SK-N-SH treated with all-trans-retinoic acid at 6 μM for 48 hours (cell line): ENCODE data around the gene TAOK2.

Experiments
- ATAC-seq: fragments of 200-7000 bp; cut with Tn5 transposase; 3 replicates; pipeline ENCODE4 v1.9.1; 2020; ENCODE audit warnings: mild to moderate bottlenecking, moderate library complexity
- ARNTL ChIP-seq: fragments of 450-650 bp; formaldehyde crosslinking; IDR thresholded peaks from 2 replicates; pipeline ENCODE4 v1.5.0; 2020; ENCODE audit warnings: low read depth, mild to moderate bottlenecking, moderate library complexity, borderline replicate concordance
- BACH2 ChIP-seq: fragments of 250-450 bp; sonication (Bioruptor Pico); IDR thresholded peaks from 2 replicates; pipeline ENCODE4 v1.9.0; 2021; ENCODE audit warnings: mild to moderate bottlenecking, borderline replicate concordance
- CSDC2 ChIP-seq: fragments of 250-450 bp; sonication (Bioruptor Pico); IDR thresholded peaks from 2 replicates; pipeline ENCODE4 v1.5.0; 2020; ENCODE audit warnings: mild to moderate bottlenecking, moderate library complexity
- ESRRG ChIP-seq: fragments of 250-450 bp; sonication (Bioruptor Pico); IDR thresholded peaks from 2 replicates; pipeline ENCODE4 v1.6.1; 2021; ENCODE audit warnings: mild to moderate bottlenecking
- GLIS3 ChIP-seq: fragments of 250-450 bp; sonication (Bioruptor Pico); IDR thresholded peaks from 2 replicates; pipeline ENCODE4 v1.5.0; 2020; ENCODE audit warnings: mild to moderate bottlenecking, moderate library complexity
- ISL1 ChIP-seq: fragments of 250-450 bp; sonication (Bioruptor Pico); IDR thresholded peaks from 2 replicates; pipeline ENCODE4 v2.1.2; 2022; ENCODE audit warnings: mild to moderate bottlenecking, moderate library complexity
- OSR1 ChIP-seq: fragments of 250-450 bp; sonication (Bioruptor Pico); IDR thresholded peaks from 2 replicates; pipeline ENCODE4 v1.8.0; 2022; ENCODE audit warnings: moderate library complexity, mild to moderate bottlenecking, inconsistent platforms
- TCF4 ChIP-seq: fragments of 250-450 bp; sonication (Bioruptor Pico); IDR thresholded peaks from 2 replicates; pipeline ENCODE4 v1.8.0; 2021; ENCODE audit warnings: mild to moderate bottlenecking, moderate library complexity, borderline replicate concordance
- TOX ChIP-seq: fragments of 250-450 bp; sonication (Bioruptor Pico); IDR thresholded peaks from 2 replicates; pipeline ENCODE4 v1.8.0; 2021; ENCODE audit warnings: mild to moderate bottlenecking, moderate library complexity, borderline replicate concordance
- ZC3H10 ChIP-seq: fragments of 250-450 bp; sonication (Bioruptor Pico); IDR thresholded peaks from 2 replicates; pipeline ENCODE4 v1.5.1; 2021; ENCODE audit warnings: mild to moderate bottlenecking, moderate library complexity
- ZFP3 ChIP-seq: fragments of 250-450 bp; sonication (Bioruptor Pico); IDR thresholded peaks from 2 replicates; pipeline ENCODE4 v1.5.0; 2020; ENCODE audit warnings: mild to moderate bottlenecking, moderate library complexity
- ZFP30 ChIP-seq: fragments of 450-650 bp; formaldehyde crosslinking; IDR thresholded peaks from 2 replicates; pipeline ENCODE4 v1.5.0; 2022; ENCODE audit warnings: mild to moderate bottlenecking, moderate library complexity
- ZNF565 ChIP-seq: fragments of 450-650 bp; formaldehyde crosslinking; conservative IDR thresholded peaks from 2 replicates; pipeline ENCODE4 v1.5.0; 2020; ENCODE audit warnings: low read depth, mild to moderate bottlenecking, moderate library complexity
- ZNF70 ChIP-seq: fragments of 450-650 bp; formaldehyde crosslinking; IDR thresholded peaks from 2 replicates; pipeline ENCODE4 v1.5.0; 2020; ENCODE audit warnings: mild to moderate bottlenecking, moderate library complexity
- ZNF8 ChIP-seq: fragments of 450-650 bp; formaldehyde crosslinking; IDR thresholded peaks from 2 replicates; pipeline ENCODE4 v1.5.0; 2020; ENCODE audit warnings: mild to moderate bottlenecking, moderate library complexity
- TF ChIP-seq, protein P1 (sequence below): fragments of 250-450 bp; sonication (Bioruptor Pico); IDR thresholded peaks from 2 replicates; pipeline ENCODE4 v1.8.0; 2020; ENCODE audit warnings: mild to moderate bottlenecking, moderate library complexity, borderline replicate concordance
- TF ChIP-seq, protein P2 (sequence below): fragments of 250-450 bp; sonication (Bioruptor Pico); IDR thresholded peaks from 2 replicates; pipeline ENCODE4 v1.5.1; 2021; ENCODE audit warnings: mild to moderate bottlenecking, moderate library complexity
- TF ChIP-seq, protein P3 (sequence below): fragments of 250-450 bp; sonication (Bioruptor Pico); IDR thresholded peaks from 2 replicates; pipeline ENCODE4 v1.5.1; 2020; ENCODE audit warnings: low read depth, mild to moderate bottlenecking, moderate library complexity
- TF ChIP-seq, protein P4 (sequence below): fragments of 250-450 bp; sonication (Bioruptor Pico); IDR thresholded peaks from 2 replicates; pipeline ENCODE4 v1.8.0; 2021; ENCODE audit warnings: low read depth, mild to moderate bottlenecking, moderate library complexity, borderline replicate concordance
- TF ChIP-seq, protein P5 (sequence below): fragments of 250-450 bp; sonication (Bioruptor Pico); IDR thresholded peaks from 2 replicates; pipeline ENCODE4 v1.5.0; 2020; ENCODE audit warnings: mild to moderate bottlenecking, moderate library complexity

The TAOK2 gene

DNA sequence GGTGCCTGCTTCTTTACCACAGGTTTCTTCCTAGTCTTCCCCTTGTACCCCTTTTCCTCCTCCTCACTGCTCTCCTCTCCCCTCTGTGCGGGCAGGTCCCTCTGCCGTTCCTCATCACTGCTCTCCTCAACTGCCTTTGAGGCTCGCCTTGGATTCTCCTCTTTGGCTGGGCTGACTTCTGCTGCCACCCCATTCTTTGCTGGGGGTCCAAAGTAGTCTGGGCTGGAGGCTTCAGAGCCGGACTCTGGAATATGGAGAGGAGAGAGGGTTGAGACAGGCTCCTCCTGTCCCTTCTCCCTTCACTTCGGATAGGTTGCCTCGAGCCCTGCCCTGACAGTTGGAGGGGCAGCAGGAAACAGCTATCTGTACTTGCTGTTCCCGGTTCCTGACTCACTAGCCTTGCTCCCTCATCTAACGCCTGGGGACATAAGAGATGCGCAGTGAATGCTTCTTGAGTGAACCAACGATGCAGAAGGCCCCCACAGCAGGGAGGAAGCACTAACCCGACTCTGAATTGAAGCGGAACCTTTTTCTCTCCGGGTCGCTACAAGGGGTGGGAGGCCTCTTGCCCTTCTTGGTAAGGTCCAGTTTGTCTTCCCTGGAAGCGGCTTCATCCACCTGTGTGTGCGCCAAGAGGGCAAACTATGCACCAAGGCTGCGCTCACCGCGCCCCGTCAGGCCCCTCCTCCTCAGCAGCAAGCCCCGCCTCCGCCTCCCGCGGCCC is 21.1 kb downstream of the TAOK2 start:
- peak; percentile 27 for ATAC-seq
- TF ChIP-seq TCF4 (CRISPR knock-in tag) (no peak), OSR1 (CRISPR knock-in tag) (no peak), ZNF8 (no peak), ZC3H10 (CRISPR knock-in tag) (no peak), ARNTL (no peak), BACH2 (no peak), ZFP3 (CRISPR knock-in tag) (no peak), TOX (no peak), ESRRG (CRISPR knock-in tag) (no peak), ZNF70 (CRISPR knock-in tag) (no peak), ZFP30 (no peak), ISL1 (CRISPR knock-in tag) (no peak)
- TF ChIP-seq, protein P1, sequence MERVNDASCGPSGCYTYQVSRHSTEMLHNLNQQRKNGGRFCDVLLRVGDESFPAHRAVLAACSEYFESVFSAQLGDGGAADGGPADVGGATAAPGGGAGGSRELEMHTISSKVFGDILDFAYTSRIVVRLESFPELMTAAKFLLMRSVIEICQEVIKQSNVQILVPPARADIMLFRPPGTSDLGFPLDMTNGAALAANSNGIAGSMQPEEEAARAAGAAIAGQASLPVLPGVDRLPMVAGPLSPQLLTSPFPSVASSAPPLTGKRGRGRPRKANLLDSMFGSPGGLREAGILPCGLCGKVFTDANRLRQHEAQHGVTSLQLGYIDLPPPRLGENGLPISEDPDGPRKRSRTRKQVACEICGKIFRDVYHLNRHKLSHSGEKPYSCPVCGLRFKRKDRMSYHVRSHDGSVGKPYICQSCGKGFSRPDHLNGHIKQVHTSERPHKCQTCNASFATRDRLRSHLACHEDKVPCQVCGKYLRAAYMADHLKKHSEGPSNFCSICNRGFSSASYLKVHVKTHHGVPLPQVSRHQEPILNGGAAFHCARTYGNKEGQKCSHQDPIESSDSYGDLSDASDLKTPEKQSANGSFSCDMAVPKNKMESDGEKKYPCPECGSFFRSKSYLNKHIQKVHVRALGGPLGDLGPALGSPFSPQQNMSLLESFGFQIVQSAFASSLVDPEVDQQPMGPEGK (CRISPR knock-in tag), result no peak
- TF ChIP-seq, protein P2, sequence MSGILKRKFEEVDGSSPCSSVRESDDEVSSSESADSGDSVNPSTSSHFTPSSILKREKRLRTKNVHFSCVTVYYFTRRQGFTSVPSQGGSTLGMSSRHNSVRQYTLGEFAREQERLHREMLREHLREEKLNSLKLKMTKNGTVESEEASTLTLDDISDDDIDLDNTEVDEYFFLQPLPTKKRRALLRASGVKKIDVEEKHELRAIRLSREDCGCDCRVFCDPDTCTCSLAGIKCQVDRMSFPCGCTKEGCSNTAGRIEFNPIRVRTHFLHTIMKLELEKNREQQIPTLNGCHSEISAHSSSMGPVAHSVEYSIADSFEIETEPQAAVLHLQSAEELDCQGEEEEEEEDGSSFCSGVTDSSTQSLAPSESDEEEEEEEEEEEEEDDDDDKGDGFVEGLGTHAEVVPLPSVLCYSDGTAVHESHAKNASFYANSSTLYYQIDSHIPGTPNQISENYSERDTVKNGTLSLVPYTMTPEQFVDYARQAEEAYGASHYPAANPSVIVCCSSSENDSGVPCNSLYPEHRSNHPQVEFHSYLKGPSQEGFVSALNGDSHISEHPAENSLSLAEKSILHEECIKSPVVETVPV, result no peak
- TF ChIP-seq, protein P3, sequence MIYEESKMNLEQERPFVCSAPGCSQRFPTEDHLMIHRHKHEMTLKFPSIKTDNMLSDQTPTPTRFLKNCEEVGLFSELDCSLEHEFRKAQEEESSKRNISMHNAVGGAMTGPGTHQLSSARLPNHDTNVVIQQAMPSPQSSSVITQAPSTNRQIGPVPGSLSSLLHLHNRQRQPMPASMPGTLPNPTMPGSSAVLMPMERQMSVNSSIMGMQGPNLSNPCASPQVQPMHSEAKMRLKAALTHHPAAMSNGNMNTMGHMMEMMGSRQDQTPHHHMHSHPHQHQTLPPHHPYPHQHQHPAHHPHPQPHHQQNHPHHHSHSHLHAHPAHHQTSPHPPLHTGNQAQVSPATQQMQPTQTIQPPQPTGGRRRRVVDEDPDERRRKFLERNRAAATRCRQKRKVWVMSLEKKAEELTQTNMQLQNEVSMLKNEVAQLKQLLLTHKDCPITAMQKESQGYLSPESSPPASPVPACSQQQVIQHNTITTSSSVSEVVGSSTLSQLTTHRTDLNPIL, result no peak
- TF ChIP-seq, all 23 proteins: peak for 0

DNA sequence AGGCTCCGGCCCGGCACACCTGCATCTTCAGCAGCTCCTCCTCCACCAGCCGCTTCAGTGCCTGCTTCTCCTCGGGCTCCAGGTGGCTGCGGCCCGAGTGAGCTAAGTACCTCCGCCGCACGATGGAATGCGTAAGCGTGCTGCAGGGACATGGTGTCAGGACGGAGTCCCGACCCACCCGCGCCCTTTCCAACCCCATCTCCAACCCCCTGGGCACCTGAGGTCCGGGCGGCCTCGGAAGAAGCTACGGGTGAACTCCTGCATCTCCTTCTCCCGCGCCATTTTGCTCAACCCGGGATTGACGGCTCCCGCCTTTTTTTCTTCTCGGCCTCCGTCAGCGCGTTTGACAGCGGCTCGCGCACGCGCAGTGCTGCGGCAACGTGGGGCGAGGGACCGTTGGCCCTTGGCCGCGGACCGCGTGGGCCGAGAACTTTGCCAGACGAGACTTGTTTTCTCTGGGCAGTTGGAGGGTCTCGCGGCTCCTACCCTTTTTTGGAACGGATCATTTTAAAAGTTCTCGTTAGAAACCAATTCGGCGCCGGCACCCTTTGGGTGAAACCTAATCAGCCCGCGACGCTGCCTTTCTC is 21.7 kb downstream of the TAOK2 start, which contains the start of gene HIRIP3:
Gene HIRIP3, minus strand, starts transcription at position 294 of the 587 bp plus-strand sequence. Its CDS starts 12 bp downstream, at position 282.
- TF ChIP-seq ZNF565 (CRISPR knock-in tag), result no peak
- TF ChIP-seq, protein P4, sequence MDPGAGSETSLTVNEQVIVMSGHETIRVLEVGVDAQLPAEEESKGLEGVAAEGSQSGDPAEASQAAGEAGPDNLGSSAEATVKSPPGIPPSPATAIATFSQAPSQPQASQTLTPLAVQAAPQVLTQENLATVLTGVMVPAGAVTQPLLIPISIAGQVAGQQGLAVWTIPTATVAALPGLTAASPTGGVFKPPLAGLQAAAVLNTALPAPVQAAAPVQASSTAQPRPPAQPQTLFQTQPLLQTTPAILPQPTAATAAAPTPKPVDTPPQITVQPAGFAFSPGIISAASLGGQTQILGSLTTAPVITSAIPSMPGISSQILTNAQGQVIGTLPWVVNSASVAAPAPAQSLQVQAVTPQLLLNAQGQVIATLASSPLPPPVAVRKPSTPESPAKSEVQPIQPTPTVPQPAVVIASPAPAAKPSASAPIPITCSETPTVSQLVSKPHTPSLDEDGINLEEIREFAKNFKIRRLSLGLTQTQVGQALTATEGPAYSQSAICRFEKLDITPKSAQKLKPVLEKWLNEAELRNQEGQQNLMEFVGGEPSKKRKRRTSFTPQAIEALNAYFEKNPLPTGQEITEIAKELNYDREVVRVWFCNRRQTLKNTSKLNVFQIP (CRISPR knock-in tag), result no peak
- TF ChIP-seq TOX, result no peak
- no peak for TF ChIP-seq ZFP30
- TF ChIP-seq ISL1 (CRISPR knock-in tag), result no peak
- TF ChIP-seq CSDC2 (CRISPR knock-in tag), result no peak
- TF ChIP-seq, protein P5, sequence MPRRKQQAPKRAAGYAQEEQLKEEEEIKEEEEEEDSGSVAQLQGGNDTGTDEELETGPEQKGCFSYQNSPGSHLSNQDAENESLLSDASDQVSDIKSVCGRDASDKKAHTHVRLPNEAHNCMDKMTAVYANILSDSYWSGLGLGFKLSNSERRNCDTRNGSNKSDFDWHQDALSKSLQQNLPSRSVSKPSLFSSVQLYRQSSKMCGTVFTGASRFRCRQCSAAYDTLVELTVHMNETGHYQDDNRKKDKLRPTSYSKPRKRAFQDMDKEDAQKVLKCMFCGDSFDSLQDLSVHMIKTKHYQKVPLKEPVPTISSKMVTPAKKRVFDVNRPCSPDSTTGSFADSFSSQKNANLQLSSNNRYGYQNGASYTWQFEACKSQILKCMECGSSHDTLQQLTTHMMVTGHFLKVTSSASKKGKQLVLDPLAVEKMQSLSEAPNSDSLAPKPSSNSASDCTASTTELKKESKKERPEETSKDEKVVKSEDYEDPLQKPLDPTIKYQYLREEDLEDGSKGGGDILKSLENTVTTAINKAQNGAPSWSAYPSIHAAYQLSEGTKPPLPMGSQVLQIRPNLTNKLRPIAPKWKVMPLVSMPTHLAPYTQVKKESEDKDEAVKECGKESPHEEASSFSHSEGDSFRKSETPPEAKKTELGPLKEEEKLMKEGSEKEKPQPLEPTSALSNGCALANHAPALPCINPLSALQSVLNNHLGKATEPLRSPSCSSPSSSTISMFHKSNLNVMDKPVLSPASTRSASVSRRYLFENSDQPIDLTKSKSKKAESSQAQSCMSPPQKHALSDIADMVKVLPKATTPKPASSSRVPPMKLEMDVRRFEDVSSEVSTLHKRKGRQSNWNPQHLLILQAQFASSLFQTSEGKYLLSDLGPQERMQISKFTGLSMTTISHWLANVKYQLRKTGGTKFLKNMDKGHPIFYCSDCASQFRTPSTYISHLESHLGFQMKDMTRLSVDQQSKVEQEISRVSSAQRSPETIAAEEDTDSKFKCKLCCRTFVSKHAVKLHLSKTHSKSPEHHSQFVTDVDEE, result no peak
- TF ChIP-seq GLIS3 (CRISPR knock-in tag), result no peak
- peak; percentile 68 for ATAC-seq
